NCI-H345 treated with DMSO at 0.1 percent for 48 hours (cell line): ENCODE data around the gene CDK16.

ENCODE experiments used
- DNase-seq: peaks from one replicate; lab custom pipeline; 2025; ENCODE audit not compliant: unreplicated experiment; lab: John Stamatoyannopoulos, UW

CDK16 gene

DNA sequence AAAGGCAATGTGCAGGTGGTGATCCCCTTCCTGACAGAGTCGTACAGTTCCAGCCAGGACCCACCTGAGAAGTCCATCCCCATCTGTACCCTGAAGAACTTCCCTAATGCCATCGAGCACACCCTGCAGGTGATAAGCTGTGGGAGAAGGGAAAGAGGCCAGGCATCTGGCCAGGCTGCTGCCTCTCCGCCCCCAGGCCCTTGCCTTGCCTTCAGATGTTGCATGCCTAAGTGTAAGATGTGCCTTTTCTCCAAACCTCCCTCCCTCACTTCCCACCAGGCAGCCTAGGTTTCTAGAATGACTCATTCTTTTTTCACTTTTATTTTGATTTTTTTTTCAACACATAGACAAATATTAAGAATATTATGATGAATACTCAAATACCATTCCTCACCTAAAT, 12.2 kb upstream of the CDK16 start:
- no peak for DNase-seq

DNA sequence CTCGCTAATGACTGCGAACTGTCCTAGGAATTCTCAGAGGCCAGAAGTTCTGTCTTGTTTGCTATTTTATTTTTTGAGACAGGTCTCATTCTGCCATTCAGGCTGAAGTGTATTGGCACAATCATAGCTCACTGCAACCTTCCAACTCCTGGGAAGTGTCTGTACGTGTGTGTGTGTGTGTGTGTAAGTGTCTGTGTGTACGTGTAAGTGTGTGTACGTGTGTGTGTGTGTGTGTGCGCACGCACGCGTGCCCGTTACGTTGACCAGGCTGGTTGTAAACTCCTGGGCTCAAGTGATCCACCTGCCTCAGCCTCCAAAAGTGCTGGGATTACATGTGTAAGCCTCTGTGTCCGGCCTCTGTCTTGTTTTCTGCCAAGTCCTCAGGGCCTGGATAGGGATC, 10.4 kb upstream of the CDK16 start:
- no peak for DNase-seq

- DNase-seq, result no peak
Observed at GRCh38 chrX:47209508-47210238, 8.8 kb upstream of the CDK16 start.

DNA sequence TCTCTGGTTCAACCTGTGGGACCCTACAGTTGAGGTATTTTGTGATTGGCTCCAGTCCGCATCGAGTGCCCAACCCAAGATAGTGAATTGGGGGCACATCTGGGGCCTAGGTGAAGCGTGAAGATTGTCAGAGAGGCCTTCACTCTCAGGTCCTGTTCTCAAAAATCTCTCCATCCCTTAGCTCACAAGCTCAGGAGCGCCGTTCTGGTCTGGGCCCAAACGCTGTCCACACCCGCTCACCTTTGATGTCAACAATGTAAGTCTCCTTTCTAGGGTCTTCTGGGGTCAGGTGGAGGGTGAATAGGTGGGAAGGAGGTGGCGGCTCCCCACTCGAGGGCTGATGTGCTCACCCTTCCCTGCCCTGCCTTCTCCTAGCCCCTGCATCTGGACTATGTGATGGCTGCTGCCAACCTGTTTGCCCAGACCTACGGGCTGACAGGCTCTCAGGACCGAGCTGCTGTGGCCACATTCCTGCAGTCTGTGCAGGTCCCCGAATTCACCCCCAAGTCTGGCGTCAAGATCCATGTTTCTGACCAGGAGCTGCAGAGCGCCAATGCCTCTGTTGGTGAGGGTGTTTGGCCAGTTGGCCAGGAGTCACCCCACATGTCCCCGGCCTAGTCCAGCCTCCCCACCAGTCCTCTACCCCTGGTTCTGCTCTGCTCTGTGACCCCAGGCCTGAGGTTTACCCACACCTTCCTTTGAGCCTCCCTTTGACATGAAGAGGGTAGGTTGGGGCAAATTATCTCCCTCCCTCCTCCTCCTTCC, 7.6 kb upstream of the CDK16 start:
- no peak for DNase-seq

DNA sequence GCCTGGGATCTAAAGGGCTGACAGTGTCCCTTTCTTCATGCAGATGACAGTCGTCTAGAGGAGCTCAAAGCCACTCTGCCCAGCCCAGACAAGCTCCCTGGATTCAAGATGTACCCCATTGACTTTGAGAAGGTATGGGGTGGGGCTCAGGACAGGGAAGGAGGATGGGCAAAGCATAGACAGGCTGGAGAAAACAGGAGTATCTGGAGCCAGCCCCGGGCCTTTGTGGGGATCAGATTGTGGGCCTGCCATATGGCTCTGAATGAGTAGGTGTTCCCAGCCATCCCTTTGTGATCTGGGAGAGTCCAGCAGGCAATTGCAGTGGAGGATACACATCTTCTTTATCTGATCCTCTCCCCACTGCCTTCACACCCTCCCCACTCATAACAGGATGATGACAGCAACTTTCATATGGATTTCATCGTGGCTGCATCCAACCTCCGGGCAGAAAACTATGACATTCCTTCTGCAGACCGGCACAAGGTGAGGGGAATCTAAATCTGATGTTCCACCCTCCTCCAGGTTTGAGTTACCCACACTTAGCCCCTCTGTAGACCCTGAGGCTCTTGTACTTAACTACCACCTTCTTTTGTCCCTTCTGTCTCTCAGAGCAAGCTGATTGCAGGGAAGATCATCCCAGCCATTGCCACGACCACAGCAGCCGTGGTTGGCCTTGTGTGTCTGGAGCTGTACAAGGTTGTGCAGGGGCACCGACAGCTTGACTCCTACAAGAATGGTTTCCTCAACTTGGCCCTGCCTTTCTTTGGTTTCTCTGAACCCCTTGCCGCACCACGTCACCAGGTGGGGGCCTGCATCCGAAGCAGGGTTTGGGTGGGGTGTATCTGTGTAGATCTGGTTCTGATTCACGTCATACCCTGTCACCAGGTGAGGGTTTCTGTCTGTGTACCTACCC, 5.8 kb upstream of the CDK16 start:
- DNase-seq, result no peak

DNA sequence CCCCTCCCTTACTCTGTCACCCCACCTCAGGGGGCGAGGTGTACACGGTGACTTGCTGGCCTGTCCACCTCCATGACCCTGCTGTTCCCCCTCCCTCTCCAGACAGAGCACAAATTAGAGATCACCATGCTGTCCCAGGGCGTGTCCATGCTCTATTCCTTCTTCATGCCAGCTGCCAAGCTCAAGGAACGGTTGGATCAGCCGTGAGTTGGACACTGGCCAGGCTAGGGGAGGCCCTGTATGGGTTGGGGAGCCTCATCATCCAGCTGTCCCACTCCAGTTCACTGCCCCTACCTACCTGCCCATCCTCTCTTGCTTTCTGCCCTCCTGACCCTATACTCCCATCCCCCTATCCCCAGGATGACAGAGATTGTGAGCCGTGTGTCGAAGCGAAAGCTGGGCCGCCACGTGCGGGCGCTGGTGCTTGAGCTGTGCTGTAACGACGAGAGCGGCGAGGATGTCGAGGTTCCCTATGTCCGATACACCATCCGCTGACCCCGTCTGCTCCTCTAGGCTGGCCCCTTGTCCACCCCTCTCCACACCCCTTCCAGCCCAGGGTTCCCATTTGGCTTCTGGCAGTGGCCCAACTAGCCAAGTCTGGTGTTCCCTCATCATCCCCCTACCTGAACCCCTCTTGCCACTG, 3.9 kb upstream of the CDK16 start:
- no peak for DNase-seq

DNA sequence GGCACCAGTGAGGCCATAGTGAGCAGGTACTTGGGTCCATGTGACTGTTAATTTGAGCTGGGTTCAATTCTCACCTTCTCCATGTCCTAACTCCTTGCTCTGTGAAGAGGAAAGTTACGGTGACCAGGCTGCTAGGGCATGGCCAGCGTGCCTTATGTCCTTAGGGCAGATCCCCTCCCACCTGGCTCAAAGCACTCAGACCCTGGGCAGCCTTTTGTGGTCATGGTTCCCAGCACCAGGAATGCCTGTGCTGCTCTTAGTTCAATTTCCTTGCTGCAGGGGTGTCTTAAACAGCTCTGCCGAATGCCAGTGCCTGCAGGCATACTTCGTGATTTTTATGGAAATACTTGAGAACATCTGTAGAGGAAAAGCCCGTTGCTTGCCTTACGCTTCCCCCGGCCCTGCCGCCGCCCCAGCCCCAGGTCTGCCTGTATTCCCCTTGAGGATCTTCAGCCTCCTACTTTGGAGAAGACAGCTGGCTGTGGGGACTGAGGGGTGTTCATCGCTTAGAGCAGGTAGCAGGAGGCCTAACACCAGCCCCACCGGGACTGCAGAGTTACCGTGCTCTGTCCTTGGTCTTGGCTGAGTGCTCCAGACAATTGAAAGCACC, 3.1 kb upstream of the CDK16 start:
- DNase-seq, result no peak

- DNase-seq, result no peak
Observed at GRCh38 chrX:47216393-47216925, 2.0 kb upstream of the CDK16 start.

DNA sequence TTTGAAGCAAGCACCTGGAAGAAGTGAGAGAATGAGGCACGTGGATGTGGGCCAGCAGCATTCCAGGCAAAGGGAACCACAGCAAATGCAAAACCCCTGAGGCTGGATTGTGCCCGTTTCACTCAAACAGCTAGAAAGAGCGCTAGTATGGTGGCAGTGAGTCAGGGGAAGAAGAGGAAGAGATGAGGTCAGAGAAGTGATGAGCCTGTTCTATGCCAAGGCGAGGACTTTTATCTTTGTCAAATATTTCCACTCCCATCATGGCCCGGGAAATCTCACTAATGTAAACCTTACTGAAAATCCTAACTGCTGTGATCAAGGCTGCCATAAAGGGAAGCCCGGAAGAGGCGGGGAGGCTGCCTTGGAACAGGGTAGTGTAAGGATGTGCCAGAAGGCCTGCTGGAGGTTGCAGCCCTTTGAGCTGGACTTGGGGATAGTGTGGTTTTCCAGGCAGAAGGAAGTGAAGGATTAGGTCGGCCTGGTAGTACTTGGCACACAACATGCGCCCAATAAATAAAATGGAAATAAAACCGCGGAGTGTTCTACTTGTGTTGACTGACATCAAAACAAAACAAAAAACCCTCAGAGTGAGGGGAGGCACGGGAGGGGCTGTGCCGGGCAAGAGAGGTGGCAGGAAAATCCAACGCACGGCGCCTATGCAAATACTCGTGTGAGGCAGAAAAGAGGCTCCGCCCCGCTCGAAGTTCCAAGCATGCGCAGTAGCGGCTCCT, 1.2 kb upstream of the CDK16 start:
- DNase-seq, result no peak

DNA sequence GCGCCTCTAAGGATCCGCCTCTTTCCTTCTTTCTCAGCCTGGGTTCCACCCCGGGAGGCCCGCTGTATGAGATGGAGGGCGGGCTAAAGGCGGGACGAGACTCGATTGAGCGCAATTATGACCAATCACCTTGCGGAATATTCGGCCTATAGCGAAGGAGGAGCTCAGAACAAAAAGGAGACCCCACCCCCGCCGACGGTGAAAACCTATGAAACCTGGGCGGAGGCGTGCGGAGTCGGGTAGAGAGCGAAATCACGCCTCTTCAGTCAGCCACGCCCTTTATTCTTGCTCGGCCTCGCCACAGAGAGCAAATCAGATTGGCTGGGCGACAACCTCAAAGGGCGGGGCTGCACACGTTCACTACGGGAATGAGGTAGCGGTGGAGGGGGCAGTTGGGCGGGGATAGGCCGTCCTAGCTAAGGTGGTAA, 615 bp upstream of the CDK16 start:
- peak; percentile 96 for DNase-seq

- no peak for DNase-seq
Observed at GRCh38 chrX:47218920-47219815, 687 bp downstream of the CDK16 start.

- DNase-seq, result no peak
Observed at GRCh38 chrX:47221756-47222155, 3.3 kb downstream of the CDK16 start.

GRCh38 chrX:47222751-47223350, 4.4 kb downstream of the CDK16 start:
- DNase-seq, result no peak

DNA sequence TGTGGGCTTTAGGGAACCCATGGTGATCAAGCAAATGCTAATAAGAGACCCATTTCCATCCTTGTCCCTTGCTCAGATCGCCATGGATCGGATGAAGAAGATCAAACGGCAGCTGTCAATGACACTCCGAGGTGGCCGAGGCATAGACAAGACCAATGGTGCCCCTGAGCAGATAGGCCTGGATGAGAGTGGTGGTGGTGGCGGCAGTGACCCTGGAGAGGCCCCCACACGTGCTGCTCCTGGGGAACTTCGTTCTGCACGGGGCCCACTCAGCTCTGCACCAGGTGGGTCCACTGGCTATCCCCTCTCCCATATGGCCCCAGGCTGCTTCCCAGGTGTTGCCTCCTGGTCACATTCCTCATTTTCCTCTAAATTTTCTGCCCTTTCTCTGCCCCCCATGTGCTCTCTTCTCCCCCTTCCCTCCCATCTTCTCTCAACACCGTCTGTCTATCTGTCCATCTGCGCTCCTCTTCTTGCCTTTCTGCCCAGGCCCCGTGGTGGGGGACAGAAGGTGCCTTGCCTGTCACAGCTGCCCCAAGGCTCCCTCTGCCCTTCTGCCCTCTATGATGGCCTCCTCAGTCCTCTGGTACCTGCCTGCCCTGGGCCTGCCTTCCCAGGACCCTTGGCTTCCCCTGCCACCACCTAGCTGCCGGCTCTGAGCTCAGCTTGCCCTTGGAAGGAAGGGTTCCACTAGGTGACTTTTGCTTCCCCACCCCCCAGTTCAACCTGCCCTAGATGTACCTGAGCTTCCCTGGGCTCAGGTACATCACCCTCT, 5.2 kb downstream of the CDK16 start:
- no peak for DNase-seq

GRCh38 chrX:47224266-47224895, 5.9 kb downstream of the CDK16 start:
- DNase-seq, result no peak

GRCh38 chrX:47224896-47225290, 6.4 kb downstream of the CDK16 start:
- DNase-seq, result no peak

DNA sequence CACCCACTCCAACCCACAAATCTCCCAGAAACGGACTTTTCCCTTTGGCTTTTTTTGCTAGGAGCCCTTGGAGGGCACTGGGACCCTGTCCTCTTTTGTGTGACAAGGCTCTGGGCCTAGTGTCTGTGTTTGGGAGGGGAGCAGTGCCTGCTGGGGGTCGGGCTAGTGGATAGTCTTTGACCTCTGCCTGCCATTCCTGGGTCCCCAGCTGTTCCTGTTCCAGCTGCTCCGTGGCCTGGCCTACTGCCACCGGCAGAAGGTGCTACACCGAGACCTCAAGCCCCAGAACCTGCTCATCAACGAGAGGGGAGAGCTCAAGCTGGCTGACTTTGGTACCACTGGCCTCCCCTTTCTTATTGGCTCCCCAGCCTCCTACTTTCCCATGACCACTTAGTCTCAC, 7.6 kb downstream of the CDK16 start:
- DNase-seq, result no peak
